SH-SY5Y (cell line): Measurements from ENCODE around the gene ALPI.

ENCODE experiments used
- GATA2 ChIP-seq: IDR thresholded peaks from 2 replicates; pipeline ENCODE4 v1.6.1; 2011; ENCODE audit warnings: mild to moderate bottlenecking, low read depth, low read length
- GATA3 ChIP-seq: IDR thresholded peaks from 2 replicates; pipeline ENCODE4 v1.6.1; 2011; ENCODE audit warnings: low read depth, mild to moderate bottlenecking, low read length, moderate library complexity

GRCh38 chr2:232421189-232421785 is 34.7 kb upstream of the ALPI start:
- TF ChIP-seq GATA2 = no peak
- TF ChIP-seq GATA3 = no peak
